Nephron (organoid): Measurements from ENCODE around the gene PRTN3.
A peak's percentile ranks its signal among the peaks of the same experiment; 100 is the strongest.
"Not testable (repeated sequence)": the region's sequence is repeated elsewhere in the genome, so short reads cannot be mapped to it uniquely, and the experiment has no call there.

ENCODE experiments used
- H3K27ac Mint-ChIP-seq, 3 experiments: 2 replicates each; pipeline ENCODE4 v1.8.0; 2020; ENCODE audit warnings: mixed read lengths in 3 of 3, mild to moderate bottlenecking in 2 of 3, moderate library complexity in 1 of 3
- H3K27me3 Mint-ChIP-seq: 2 replicates; pipeline ENCODE4 v1.8.0; 2021; ENCODE audit warnings: low read depth, mild to moderate bottlenecking, moderate library complexity, mixed read lengths
- H3K36me3 Mint-ChIP-seq: 2 replicates; pipeline ENCODE4 v1.8.0; 2020; ENCODE audit warnings: low read depth, mixed read lengths
- H3K4me1 Mint-ChIP-seq: 2 replicates; pipeline ENCODE4 v1.8.0; 2020; ENCODE audit warnings: mixed read lengths
- H3K4me3 Mint-ChIP-seq, 3 experiments: 2 replicates each; pipeline ENCODE4 v1.8.0; 2020; ENCODE audit warnings: mild to moderate bottlenecking in 3 of 3, mixed read lengths in 3 of 3, moderate library complexity in 2 of 3
- H3K9me3 Mint-ChIP-seq: 2 replicates; pipeline ENCODE4 v1.8.0; 2020; ENCODE audit warnings: mixed read lengths
- CTCF ChIP-seq, 3 experiments: fragments of 200-600 bp; sonication (generic); IDR thresholded peaks; one replicate each; pipeline ENCODE4 v1.5.0; 2021; ENCODE audit warnings: antibody characterized with exemption in 3 of 3; ENCODE audit not compliant: unreplicated experiment in 3 of 3

Gene PRTN3

GRCh38 chr19:815079-815774 lies 25.6 kb upstream of the PRTN3 start:
- no peak for TF ChIP-seq CTCF (IDR thresholded peaks at IDR 0.05; ENCODE audit: unreplicated experiment in 3 of 3)
- no peak overlapping the region for H3K27ac Mint-ChIP-seq
- no peak overlapping the region for H3K4me3 Mint-ChIP-seq
- H3K27me3 Mint-ChIP-seq: peaks cover 4% of the 10 kb centered on the region
- H3K4me1 Mint-ChIP-seq: no peaks in the 10 kb centered on the region
- H3K36me3 Mint-ChIP-seq: peaks cover 42% of the 10 kb centered on the region
- H3K9me3 Mint-ChIP-seq: no peaks in the 10 kb centered on the region

- H3K36me3 Mint-ChIP-seq: peaks cover 37% of the 10 kb centered on the region
- no peaks in the 10 kb centered on the region for H3K9me3 Mint-ChIP-seq
- peaks cover 4% of the 10 kb centered on the region for H3K27me3 Mint-ChIP-seq
- no peak overlapping the region for H3K27ac Mint-ChIP-seq
- no peaks in the 10 kb centered on the region for H3K4me1 Mint-ChIP-seq
- peak overlapping the region in 1 of 3 experiments; percentile 17 for H3K4me3 Mint-ChIP-seq
- no peak for TF ChIP-seq CTCF (IDR thresholded peaks at IDR 0.05; ENCODE audit: unreplicated experiment in 3 of 3)
Observed at GRCh38 chr19:815775-816499, 24.9 kb upstream of the PRTN3 start.

- H3K4me1 Mint-ChIP-seq: no peaks in the 10 kb centered on the region
- no peak for TF ChIP-seq CTCF (IDR thresholded peaks at IDR 0.05; ENCODE audit: unreplicated experiment in 3 of 3)
- peaks cover 33% of the 10 kb centered on the region for H3K36me3 Mint-ChIP-seq
- H3K27ac Mint-ChIP-seq: no peak overlapping the region
- H3K9me3 Mint-ChIP-seq: no peaks in the 10 kb centered on the region
- peaks cover 4% of the 10 kb centered on the region for H3K27me3 Mint-ChIP-seq
- peak overlapping the region in 1 of 3 experiments; percentile 17 for H3K4me3 Mint-ChIP-seq
Observed at GRCh38 chr19:816500-816857, 24.3 kb upstream of the PRTN3 start.

- H3K9me3 Mint-ChIP-seq, H3K27me3 Mint-ChIP-seq, H3K27ac Mint-ChIP-seq, H3K4me1 Mint-ChIP-seq: not testable (repeated sequence)
- Mint-ChIP-seq H3K36me3 (peaks cover 15% of the 10 kb centered on the region), H3K4me3 (peak overlapping the region; percentile 62 to 82 (median 82))
Observed at GRCh38 chr19:820212-820611, 20.6 kb upstream of the PRTN3 start.

GRCh38 chr19:821231-821824 lies 19.5 kb upstream of the PRTN3 start:
- H3K27ac Mint-ChIP-seq: no peak overlapping the region
- TF ChIP-seq CTCF (IDR thresholded peaks at IDR 0.05; ENCODE audit: unreplicated experiment in 3 of 3): no peak

GRCh38 chr19:821825-822503 lies 18.8 kb upstream of the PRTN3 start, which contains the start of gene PLPPR3:
Gene PLPPR3 (minus strand): TSS chr19:821955. CDS start chr19:821559, 396 bp downstream.
- Mint-ChIP-seq H3K36me3 (peaks cover 1% of the 10 kb centered on the region), H3K9me3 (no peaks in the 10 kb centered on the region), H3K4me3 (peak within 1 kb of the TSS; percentile 82 to 84 (median 82)), H3K4me1 (no peaks in the 10 kb centered on the region), H3K27me3 (peaks cover 7% of the 10 kb centered on the region), H3K27ac (no peak within 1 kb of the TSS)
- no peak for TF ChIP-seq CTCF (IDR thresholded peaks at IDR 0.05; ENCODE audit: unreplicated experiment in 3 of 3)

More at GRCh38 chr19:821231-821824, 19.5 kb upstream of the PRTN3 start:
- Mint-ChIP-seq H3K36me3 (peaks cover 8% of the 10 kb centered on the region), H3K4me1 (no peaks in the 10 kb centered on the region), H3K9me3 (no peaks in the 10 kb centered on the region), H3K4me3 (peak overlapping the region; percentile 82 to 84 (median 82)), H3K27me3 (peaks cover 7% of the 10 kb centered on the region)
